C1 segment of cervical spinal cord (tissue), 14 donors: ENCODE measurements around the gene MAP3K7.
A peak's percentile ranks its signal among the peaks of the same experiment; 100 is the strongest.

Experiments
- DNase-seq, 14 donors: peaks; one replicate each; lab custom pipeline; 2025; lab: John Stamatoyannopoulos, UW

MAP3K7 gene

GRCh38 chr6:90484385-90484784 is 102.5 kb downstream of the MAP3K7 start:
- no peak for DNase-seq

- DNase-seq, result no peak
Observed at GRCh38 chr6:90483956-90484355, 102.9 kb downstream of the MAP3K7 start.

DNA sequence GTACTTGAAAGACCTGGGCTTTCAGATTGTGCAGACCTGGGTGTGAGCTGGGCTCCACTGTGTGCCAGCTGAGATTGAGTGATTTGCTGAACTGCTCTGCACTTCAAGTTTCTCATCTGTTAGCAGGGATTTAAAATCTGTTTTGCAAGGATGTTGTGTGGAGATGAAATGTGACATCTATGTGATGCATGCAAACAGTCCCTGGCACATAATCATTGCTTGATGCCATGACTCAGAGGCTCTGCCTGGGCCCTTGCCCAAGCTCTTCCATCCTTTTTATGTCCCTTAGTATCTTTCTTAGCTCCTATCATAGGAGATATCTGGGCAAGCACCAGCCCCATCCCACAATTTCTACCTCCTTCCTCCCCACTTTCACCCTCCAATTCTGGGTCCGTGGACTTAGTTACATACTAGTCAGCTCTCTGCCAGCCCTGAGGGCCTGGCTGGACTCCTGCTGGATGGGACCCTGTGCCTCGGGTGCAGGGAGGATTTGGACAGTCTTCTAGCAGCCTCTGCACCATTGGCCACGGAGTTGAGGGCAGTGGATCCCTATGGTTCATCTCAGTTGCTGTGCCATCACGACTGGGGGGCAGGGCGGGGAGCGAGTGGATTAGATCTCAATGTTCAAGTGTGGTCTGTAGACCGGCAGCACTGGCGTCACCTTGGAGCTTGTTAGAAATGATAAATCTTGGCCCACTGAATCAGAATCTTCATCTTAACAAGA is 103.6 kb downstream of the MAP3K7 start:
- no peak for DNase-seq

DNA sequence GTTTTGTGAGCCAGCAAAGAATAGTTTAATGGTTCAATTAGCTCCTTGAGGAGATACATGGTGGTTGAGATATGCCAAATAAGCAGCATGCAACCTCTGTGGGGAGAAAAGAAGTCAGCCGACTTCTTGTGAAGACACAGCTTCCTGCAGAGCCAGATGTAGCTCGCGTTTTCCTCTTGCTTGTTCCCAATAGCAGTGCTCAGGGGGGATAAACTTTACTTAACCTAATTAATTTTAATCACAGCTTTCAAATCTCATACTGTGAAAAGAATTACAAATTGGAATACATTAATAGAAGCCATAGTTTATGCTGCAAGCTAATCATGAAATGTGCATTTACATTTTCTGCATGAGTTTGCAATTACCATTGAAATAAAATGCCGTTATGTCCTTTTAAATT is 106.2 kb downstream of the MAP3K7 start:
- no peak for DNase-seq

DNA sequence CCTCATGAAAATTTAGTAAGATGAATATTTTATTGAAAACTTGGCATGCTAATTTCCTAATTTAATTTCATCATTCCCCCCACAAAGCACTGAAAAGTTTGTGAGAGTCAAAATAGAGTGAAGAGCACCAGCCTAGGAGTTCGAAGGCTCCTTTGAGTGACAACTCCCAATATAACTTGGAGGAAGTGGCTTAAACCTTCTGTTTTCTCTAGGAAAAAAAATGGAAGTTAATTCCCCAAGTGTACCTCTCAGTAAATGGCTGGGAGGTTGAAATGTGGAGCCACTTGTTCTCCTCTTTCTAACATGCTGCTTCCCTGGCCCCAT is 107.3 kb downstream of the MAP3K7 start:
- DNase-seq, result no peak

- peak; percentile 10 to 86 (median 74) for DNase-seq
Observed at GRCh38 chr6:90478789-90479602, 107.9 kb downstream of the MAP3K7 start.

GRCh38 chr6:90478278-90478677 is 108.6 kb downstream of the MAP3K7 start:
- DNase-seq, result no peak

- DNase-seq, result no peak
Observed at GRCh38 chr6:90477366-90477765, 109.5 kb downstream of the MAP3K7 start.

DNA sequence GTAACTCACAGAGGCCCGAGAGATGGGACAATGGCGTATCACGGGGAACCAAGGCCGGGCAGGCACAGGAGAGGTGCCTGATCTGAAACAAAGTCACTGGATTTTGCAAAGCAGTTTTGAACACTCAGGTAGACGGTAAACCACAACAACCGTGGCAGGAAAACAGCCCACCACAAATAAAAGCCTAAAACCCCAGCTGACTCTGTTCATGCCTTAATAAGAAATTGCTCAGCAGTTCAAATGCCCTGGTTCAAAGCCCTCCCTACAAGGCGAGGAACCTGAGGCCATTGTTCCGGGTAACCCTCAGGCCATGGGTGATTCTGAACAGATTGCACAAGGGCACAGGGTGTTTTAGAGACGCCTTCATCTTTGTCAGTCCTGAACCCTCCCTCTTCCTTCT is 114.2 kb downstream of the MAP3K7 start:
- no peak for DNase-seq

- no peak for DNase-seq
Observed at GRCh38 chr6:90471263-90471662, 115.6 kb downstream of the MAP3K7 start.

GRCh38 chr6:90469906-90470305 is 117.0 kb downstream of the MAP3K7 start:
- DNase-seq, result peak in 1 of 14 donors; percentile 63

- no peak for DNase-seq
Observed at GRCh38 chr6:90468859-90469258, 118.0 kb downstream of the MAP3K7 start.

DNA sequence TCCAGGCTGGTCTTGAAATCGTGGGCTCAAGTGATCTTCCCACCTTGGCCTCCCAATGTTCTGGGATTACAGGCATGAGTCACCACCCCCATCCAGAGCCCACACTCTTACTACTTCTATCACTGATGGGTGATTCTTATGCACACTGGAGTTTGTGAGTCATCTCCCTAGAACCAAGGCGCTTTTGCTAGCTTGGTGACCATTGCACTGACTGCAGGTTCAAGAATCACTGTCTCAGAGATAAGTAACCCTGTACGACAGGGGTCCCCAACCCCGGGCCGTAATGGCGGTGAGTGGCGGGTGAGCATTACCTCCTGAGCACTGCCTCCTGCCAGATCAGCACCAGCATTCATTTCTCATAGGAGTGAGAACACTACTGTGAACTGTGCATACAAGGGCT is 118.8 kb downstream of the MAP3K7 start:
- no peak for DNase-seq

GRCh38 chr6:90467546-90467945 is 119.3 kb downstream of the MAP3K7 start:
- DNase-seq, result no peak

DNA sequence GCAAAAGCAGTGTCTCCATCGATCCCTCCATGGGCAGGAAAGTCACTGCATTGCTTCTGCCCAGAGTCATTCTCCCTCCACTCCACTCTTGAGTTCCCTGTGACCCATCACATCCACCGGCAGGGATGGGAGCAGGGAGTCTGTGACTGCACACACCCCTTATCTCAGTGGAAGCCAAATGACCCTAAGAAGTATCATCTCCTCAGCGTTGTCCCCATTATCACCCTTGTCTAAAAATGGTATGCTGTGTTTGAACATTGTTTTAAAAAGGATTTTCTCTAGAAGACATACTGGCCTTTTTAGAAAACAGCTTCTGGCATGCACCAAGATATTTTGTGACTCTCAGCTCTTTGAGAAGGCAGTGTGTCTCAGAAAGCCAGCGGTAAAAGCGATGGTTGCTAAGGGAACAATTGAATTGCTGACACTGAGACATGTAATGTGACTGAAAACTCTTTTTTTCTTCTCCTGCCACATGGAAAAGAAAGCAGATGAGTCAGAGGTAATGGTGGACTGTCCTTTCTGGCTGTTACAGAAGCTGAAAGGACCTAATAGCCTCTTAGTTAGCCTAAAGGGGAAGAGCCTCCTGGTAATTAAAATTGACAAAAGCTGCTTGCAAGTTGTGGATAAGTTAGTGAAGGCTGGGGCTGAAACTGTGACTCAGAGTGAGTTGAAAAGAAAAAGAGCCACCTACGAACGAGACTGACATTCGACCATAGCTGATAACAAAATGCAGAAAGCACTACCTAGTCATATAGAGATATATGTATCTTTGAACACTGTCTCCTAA is 120.5 kb downstream of the MAP3K7 start:
- DNase-seq, result no peak

DNA sequence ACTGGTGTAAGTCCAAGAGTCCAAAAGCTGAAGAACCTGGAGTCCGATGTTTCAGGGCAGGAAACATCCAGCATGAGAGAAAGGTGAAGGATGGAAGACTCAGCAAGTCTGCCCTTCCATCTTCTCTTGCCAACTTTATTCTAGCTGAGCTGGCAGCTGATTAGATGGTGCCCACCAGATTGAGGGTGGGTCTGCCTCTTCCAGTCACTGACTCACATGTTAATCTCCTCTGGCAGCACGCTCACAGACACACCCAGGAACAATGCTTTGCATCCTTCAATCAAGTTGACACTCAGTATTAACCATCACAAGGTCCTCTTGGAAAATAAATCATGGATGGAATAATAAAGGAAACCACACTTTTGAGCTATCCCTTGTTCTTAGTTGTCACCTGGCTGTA is 121.2 kb downstream of the MAP3K7 start:
- DNase-seq, result no peak

DNA sequence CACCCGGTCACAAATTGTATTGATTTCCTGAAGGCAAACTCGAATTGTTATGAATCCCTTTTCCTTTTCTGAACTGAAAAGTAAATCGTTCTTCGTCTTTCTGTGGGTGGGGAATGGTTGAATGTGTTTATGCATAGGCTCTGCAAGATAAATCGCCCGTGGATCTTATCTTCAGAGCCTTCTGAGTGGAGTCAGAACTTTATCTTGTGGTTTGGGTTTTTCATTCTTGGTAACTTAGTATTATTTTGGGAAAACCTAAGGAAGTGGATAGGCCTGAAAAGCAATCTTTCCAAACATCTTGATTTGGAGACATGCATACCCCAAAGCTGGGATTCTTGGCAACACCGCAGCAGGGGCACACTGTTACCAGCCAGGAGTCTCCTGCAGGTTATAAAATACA is 122.4 kb downstream of the MAP3K7 start:
- DNase-seq, result no peak

- DNase-seq, result no peak
Observed at GRCh38 chr6:90463874-90464273, 123.0 kb downstream of the MAP3K7 start.
